NCI-H748 treated with DMSO at 0.1 percent for 48 hours (cell line): ENCODE data around the gene MED26.

ENCODE experiments used
- DNase-seq: peaks from one replicate; lab custom pipeline; 2025; lab: John Stamatoyannopoulos, UW

MED26 gene

DNA sequence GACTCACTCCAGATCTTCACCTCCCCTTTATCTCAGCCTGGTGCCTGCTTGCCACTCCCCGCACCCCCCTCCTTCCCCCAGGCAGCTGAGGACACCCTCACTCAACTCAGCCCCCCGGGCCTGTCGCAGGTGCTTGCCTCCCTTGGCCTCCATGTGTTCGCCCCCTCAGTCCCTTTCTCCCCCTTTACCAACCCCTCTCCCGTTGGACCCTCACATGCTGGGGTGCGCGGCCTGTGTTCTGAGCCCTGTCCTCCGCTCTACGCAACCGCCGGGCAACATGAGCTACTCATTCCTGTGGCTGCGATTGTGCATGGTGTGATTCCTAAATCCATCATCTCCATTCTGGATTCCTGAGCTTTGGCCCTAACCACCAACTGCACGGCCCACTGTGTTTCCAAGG lies 90.9 kb downstream of the MED26 start:
- no peak for DNase-seq

DNA sequence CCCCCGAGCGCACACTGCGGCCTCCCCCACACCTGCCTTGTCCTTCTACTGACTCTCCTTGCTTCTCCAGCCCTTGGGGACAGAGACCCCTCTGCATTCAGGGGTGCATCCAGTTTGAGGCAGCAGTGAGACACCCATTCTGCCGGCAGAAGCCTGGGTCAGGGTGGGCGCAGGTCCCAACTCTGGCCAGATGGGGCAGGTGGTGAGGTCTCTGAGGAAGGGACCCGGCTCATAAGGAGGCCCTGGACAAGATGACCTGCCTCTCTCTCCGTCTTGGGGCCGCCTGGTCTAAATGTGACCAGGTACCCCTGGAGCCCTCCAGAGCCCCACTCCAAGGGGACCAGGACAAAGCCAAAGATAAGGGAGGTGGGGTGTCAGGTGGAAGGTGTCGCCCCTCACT lies 91.9 kb downstream of the MED26 start:
- DNase-seq: no peak

DNA sequence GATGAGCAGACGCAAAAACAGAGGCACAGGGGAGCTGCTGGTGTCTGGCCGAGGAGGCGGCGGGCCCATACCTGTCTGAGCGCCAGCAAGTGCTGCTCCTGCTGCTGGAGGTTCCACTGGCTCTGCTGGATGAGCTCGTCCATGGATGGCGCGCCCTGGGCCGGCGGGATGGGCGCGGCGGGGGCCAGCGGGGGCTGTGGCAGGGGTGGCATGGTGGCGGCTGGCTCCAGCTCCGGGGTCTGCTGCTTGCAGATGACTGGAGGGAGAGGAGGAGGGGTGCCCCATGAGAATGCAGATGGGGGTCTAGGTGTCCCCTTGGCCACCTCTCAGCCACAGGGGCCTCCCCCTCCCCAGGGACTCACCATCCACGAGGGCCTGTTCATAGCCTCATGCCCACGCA lies 92.6 kb downstream of the MED26 start:
- DNase-seq: no peak

DNA sequence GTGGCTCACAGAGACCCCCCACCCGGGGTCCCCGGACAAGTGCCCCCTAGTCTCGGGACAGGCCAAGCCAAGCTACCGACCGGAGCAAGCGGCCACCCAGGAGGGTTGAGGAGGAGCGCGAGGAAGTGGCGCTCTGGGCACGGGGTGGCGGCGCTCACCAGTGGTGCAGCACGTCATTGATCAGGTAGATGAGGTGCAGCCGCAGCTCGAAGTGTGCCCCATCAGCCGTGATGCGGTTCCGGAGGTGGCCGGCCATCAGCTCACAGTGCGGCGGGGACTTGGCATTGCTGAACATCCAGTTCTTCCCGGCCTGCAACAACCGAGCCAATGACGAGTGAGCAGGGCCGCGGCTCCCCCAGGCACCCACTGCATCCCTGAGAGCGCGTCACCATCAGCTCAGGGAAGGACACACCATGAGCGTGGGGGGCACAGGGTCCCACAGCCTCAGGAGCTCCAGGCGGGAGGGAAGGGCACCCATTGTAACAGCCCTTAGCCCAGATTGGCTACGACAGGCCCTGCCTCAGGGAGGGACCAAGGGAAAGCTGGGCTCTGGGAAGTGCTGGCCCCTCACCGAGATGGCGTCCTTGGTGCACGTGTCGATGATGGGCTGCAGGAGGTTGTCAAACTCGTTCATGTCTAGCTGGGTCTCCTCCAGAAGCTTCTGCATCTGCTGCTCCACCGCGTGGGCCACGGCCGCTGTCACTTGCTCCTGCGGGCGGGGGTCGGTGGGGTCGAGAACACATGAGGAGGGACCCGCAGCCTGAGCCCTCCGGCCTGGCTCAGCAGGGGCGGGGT lies 95.4 kb downstream of the MED26 start:
- DNase-seq: no peak

DNA sequence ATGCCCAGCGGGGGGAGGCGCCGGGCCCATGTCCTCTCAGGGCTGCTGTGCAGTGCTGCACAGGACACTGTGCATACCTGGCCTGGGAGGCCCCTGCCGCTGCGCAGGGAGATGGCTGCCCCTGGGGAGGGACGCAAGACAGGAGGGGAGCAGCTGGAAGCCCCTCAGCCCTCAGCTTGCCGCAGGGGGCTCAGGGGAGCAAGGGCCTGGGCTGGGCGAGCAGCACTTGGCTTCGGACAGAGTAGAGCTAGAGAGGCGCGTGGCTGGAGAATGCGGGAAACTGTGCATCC lies 96.7 kb downstream of the MED26 start:
- no peak for DNase-seq

DNA sequence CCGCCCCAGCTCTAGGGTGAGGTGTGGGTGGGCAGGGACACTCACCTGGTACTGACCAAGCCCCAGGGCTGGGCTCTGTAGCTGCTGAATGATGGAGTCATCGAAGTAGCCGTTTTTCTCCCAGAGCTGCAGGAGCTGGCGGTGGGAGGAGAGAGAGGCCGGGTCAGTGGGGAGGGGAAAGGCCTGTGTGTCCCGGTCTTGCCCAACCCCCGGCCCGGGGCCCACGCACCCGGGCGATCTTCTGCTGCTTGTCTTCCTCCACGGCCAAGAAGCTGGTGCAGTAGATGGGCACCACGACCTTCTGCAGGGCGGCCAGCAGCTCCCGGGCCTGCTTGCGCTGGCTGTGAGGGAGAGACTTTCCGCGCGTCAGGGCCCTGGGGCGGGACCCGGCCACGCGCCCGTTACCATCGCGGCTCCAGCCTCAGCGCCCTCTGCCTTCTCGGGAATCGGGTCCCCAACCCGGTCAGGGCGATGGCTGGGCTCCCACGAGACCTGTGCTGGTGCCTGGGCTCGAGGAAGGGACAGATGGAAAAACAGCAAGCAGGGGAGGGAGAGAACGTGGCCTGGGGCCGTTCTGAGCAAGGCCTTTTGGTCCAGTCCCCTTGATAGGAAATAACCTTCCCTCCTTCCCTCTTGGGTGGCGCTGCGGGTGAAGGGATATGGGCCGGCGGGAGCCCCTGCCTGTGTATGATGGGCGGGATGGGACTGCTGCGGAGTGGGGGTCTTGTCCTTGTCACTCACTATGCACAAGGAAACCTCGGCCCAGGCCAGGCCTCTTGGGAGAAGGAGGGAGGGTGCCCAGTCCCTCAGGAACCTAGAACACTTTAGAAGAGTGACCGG lies 97.2 kb downstream of the MED26 start:
- DNase-seq: no peak

DNA sequence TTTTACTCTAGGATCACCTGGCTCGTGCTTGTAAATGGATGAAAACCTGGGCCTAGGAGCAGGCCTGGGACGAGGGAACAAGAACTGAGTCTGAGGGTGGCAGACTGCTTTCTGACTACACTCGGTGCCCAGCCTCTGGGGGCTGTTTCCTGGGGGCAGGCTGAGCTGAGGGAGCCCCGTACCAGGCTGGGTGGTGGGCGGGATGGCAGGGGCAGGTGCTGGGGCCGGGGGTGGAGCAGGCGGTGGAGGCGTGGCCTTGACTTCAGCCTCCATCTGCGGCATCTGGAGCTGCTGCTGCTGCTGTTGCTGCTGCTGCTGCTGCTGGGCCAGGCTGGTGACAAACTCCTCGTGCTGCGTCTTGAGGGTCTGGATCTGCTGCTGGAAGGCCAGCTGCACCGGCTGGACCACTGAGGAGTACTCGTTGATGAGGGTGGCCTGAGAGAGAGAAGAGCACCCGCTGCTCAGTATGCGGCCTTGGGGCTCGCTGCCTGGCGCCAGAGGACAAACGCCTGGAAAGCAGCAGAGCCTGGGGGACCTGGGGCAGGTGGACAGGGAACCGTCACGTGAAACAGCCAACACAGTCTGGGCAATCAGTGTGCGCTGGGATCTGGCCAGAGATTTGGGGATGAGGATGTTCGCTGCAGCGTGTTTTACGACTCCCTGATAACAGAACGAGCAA lies 98.4 kb downstream of the MED26 start:
- DNase-seq: no peak

DNA sequence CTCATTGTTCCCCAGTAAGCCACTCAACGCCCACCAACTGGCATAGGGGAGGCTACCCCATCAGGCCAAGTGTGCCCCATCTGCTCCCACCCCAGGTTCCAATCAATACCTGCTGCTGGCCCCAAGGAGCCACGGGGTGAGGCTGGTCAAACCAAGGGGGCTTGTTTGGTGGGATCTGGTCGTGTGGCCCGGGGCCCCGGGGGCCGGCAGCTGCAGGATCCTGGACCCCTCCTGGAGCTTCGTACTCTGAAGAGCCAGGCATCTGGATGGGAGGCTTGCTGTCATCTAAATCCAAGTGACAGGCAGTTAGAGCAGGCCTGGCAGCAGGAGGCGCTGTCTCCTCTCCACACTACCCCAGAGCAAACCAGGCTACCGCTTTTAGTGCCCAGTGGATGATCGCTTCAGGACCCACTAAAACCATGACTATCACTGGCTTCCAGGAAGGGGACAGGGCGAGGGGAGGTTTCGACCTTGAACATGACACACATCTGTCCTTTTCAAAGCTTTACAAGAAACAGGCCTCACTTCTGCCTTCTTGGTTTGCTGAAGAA lies 100.0 kb downstream of the MED26 start:
- no peak for DNase-seq

DNA sequence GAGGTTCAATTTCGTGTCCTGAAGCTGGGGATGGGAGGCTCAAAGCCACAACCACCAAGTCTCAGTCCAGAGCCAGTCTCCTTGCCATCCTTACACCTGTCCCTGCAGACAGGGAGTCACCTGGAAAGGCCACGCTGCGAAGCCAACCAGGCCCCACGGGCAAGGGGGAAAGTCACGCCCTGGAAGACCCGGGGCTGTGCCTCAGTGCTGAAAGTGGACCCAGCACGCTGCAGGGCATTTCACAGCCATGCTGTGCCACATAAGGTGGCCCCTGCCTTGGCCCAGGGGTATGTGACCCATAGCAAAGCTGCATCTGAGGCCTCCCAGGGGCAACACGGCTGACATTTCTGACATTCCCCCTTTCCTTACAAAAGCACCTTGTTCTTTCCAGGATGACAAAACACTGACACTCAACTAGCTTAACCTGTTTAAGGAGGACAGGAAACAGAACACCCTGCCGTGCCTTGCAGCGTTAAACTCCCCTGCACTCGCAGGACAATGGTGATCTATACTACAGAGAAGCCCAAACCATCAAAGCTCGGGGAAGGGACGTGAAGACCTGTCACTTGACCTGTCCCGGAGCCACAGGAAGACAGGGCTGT lies 100.6 kb downstream of the MED26 start:
- DNase-seq: no peak

DNA sequence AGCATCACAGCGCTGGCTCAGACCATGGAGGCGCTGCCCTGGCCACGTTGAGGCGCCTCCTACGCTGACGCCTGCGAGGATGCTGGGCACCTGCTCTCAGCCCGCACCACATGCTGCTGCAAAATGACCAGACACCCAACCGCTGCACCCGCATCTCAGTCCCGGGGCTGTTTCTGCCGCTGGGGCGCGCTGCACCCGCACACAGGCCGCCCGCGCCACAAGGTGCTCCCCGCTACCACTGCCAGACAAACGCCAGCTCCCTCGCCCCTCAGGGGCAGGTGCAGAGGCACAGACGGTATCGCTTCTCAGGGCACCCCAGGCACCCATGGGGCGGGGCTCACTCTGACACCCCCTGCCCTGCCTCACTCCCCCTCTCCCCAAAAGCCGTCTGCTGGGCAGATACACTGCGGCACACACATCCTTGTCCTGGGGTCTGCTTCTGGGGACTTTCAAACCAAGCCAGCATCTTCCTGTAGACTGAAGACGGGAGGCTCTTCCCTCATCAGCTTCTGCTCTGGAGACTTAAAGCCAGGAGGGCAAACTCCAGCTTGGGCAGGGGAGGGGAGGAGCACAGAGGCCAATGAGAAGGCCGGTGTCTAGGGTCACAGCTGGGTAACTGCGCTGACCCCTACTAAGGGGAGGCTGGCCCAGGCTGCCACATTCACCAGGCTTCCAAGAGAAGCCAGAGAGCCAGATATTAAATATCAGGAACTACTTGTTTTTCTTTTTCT lies 102.1 kb downstream of the MED26 start:
- DNase-seq: no peak

DNA sequence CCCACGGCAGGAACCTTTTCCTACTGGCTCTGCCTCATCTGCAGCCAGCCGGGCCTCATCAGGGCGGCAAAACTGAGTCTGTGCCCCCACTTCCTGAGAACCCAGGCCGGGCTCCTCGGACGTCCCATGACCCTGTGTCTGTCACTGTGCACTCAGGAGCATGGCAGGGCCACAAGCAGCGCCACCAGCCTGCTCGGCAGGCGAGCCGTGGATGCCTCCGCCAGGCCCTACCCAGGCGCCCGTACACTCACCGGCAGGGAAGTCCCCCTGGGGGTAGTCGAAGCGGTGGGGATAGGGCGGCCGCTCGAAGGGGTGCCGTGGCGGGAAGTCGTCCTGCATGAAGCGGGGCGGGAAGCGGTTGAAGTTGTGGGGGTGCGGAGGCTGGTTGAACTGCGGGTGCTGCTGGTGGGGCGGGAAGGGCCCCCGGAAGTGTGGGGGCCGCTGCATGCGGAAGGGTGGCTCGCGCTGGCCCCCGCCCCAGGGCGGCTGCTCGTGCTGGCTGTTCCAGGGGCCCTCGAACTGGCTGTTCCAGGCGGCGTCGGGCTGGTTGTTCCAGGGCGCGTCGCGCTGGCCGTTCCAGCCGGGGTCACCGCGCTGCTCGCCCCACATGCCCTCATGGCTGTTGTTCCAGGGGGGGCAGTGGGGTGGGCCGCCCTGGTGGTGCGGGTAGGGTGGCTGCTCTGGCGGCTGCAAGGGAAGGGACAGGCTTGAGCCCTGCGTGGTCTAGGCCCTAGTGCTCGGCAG lies 102.8 kb downstream of the MED26 start:
- DNase-seq: no peak
